Panc1 (cell line): ENCODE results near the gene CIAO1. TPM values are rescaled to one million over a fixed set of nuclear protein-coding genes. Genes with fewer than 3 reads are reported as not detected.

Experiments used
- ATAC-seq: fragments of 200-7000 bp; cut with Tn5 transposase; 2 replicates; pipeline ENCODE4 v1.9.1; 2020; ENCODE audit warnings: mild to moderate bottlenecking, moderate library complexity
- BruUV-seq: library from RNA; stranded (reverse); fragments of 400-500 nt; replicated peaks from 2 replicates; lab custom pipeline; 2021; lab: Mats Ljungman, UMichigan
- CTCF ChIA-PET: fragments of 300-600 bp; sonication (Branson Sonifier 250); formaldehyde crosslinking; loops from one replicate; lab custom pipeline; 2022; ENCODE audit warnings: antibody characterized with exemption; lab: Charles Lee
- POLR2A ChIA-PET: fragments of 300-600 bp; sonication (Branson Sonifier 250); formaldehyde crosslinking; loops from one replicate; lab custom pipeline; 2022; ENCODE audit warnings: antibody characterized with exemption; lab: Charles Lee
- DNase-seq: peaks from one replicate; pipeline ENCODE4 v3.0.0-alpha.2; 2010; ENCODE audit warnings: low read depth, low spot score
- H3K27ac ChIP-seq: 2 replicates; pipeline ENCODE4 v1.5.1; 2011; ENCODE audit warnings: mild to moderate bottlenecking, low read length, inconsistent platforms
- H3K27me3 ChIP-seq: fragments of 200-500 bp; sonication (Bioruptor generic); 2 replicates; pipeline ENCODE4 v1.6.0; 2014; ENCODE audit warnings: low read length, inconsistent platforms; ENCODE audit not compliant: control insufficient read depth, insufficient read depth
- H3K36me3 ChIP-seq: fragments of 200-500 bp; sonication (Bioruptor generic); 2 replicates; pipeline ENCODE4 v1.5.1; 2014; ENCODE audit warnings: inconsistent platforms, mild to moderate bottlenecking, low read length, moderate library complexity; ENCODE audit not compliant: control insufficient read depth, insufficient read depth
- H3K4me1 ChIP-seq: 2 replicates; pipeline ENCODE4 v1.5.1; 2011; ENCODE audit warnings: inconsistent platforms, mild to moderate bottlenecking, low read length, moderate library complexity; ENCODE audit not compliant: control insufficient read depth, insufficient read depth
- H3K4me3 ChIP-seq, 2 experiments: 2 replicates each; pipeline ENCODE4 v1.5.1; 2011 to 2012; ENCODE audit warnings: low read depth in 2 of 2, low read length in 2 of 2, mild to moderate bottlenecking in 2 of 2, inconsistent platforms in 1 of 2, moderate library complexity in 1 of 2
- H3K9me3 ChIP-seq: fragments of 200-500 bp; sonication (Bioruptor generic); 2 replicates; pipeline ENCODE4 v1.5.1; 2014; ENCODE audit warnings: low read depth, mild to moderate bottlenecking, inconsistent platforms, low read length, moderate library complexity; ENCODE audit not compliant: control insufficient read depth, insufficient read depth
- CTCF ChIP-seq: fragments of 450-650 bp; IDR thresholded peaks from 2 replicates; pipeline ENCODE4 v1.5.1; 2017; ENCODE audit warnings: mild to moderate bottlenecking
- POLR2AphosphoS5 ChIP-seq: IDR thresholded peaks from 2 replicates; pipeline ENCODE4 v1.6.1; 2012; ENCODE audit warnings: mild to moderate bottlenecking, low read depth, low read length, moderate library complexity
- REST ChIP-seq, 2 experiments: IDR thresholded peaks; 2 replicates each; pipeline ENCODE4 v1.6.1; 2011 to 2012; ENCODE audit warnings: low read depth in 2 of 2, control low read depth in 1 of 2, low read length in 1 of 2, mild to moderate bottlenecking in 1 of 2, moderate library complexity in 1 of 2; ENCODE audit not compliant: insufficient read depth in 1 of 2
- SIN3A ChIP-seq: IDR thresholded peaks from 2 replicates; pipeline ENCODE4 v1.6.1; 2012; ENCODE audit warnings: low read depth, mild to moderate bottlenecking, low read length, moderate library complexity, borderline replicate concordance; ENCODE audit not compliant: insufficient read depth
- TCF7L2 ChIP-seq: IDR thresholded peaks from 2 replicates; pipeline ENCODE4 v1.6.1; 2011; ENCODE audit warnings: mild to moderate bottlenecking, low read depth, low read length, inconsistent platforms
- in situ Hi-C: cut with HindIII; loops from 2 replicates; pipeline ENCODE4 v1.10.0; 2016; ENCODE audit warnings: low sequenced_read_pairs, low pct_unique_long_range_greater_than_20kb
- intact Hi-C: fragments of 100-400 bp; cut with micrococcal nuclease; formaldehyde crosslinking; loops from one replicate; pipeline ENCODE4 v1.10.0; 2022; ENCODE audit not compliant: unreplicated experiment
- total RNA-seq: library from RNA; stranded (reverse); gene quantifications from one replicate; pipeline ENCODE4 v1.2.1, GENCODE V29; 2021; ENCODE audit not compliant: unreplicated experiment

CIAO1 gene
- total RNA-seq, 1 experiment from 2014 or later, result 85.5 TPM

- ChIA-PET CTCF (interaction anchor here (0.6 to 0.7 kb wide), 2 partner anchors 11 to 16 kb away, joined by 3 to 4 read pairs; no protein-coding TSS in a partner anchor), POLR2A (no interaction called here)
- DNase-seq (no peak), ATAC-seq (peak; percentile 99)
- Histone ChIP-seq H3K9me3 (no peaks in the 10 kb centered on the region), H3K27ac (peak within 1 kb of the TSS; percentile 98), H3K4me3 (peak within 1 kb of the TSS; percentile 94 to 99), H3K27me3 (no peaks in the 10 kb centered on the region), H3K36me3 (peaks cover 43% of the 10 kb centered on the region), H3K4me1 (peaks cover 21% of the 10 kb centered on the region)
- TF ChIP-seq CTCF, result no peak
- peak; percentile 97 for TF ChIP-seq SIN3A
- 0 out of 4 replicates have a peak, but pooled peaks of 1 of the 2 experiments have one; percentile 11 for TF ChIP-seq REST (IDR thresholded peaks at IDR 0.05; ENCODE audit: insufficient read depth in 1 of 2, low read depth in 2 of 2, low read length in 1 of 2)
- TF ChIP-seq TCF7L2, result 0 out of 2 replicates have a peak, but pooled peaks have one; percentile 9
- peak; percentile 96 for TF ChIP-seq POLR2AphosphoS5
- BruUV-seq, result no TSS peak
- in situ Hi-C loops, result no loop called here
- intact Hi-C loops, result no loop called here
These were observed 39.3 kb downstream of the CIAO1 start, which contains the start of gene SNRNP200 for GRCh38 chr2:96305091-96305978. Gene SNRNP200, minus strand, starts transcription at chr2:96305546. Its CDS starts 109 bp downstream, at chr2:96305437.

DNA sequence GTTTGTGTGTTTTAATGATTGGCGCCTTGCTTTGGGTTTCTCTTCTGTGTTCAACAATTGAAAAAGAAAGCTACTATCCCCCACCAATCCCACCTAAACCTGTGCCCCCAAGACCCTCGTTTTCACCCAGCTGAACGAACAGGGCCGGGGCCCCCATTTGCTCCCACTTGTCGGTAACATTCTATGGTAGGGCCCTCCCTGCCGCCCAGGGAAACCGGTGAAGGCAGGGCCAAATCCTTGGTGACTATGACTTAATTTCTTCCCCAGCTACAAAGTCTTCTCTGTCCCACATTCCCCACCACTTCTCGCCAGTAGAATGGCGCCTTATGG is 39.9 kb downstream of the CIAO1 start:
- TF ChIP-seq SIN3A (no peak), TCF7L2 (no peak), CTCF (no peak), POLR2AphosphoS5 (no peak), REST (IDR thresholded peaks at IDR 0.05; ENCODE audit: insufficient read depth in 1 of 2, low read depth in 2 of 2, low read length in 1 of 2) (no peak)
- TSS peak; percentile 98 for BruUV-seq

More for the DNA sequence above, 39.9 kb downstream of the CIAO1 start:
- H3K4me3 ChIP-seq, result peak overlapping the region; percentile 94 to 99
- peaks cover 40% of the 10 kb centered on the region for H3K36me3 ChIP-seq
- H3K4me1 ChIP-seq, result peaks cover 21% of the 10 kb centered on the region
- CTCF ChIA-PET, result interaction anchor here (0.6 kb wide), 1 partner anchor 12 kb away, joined by 4 read pairs; no protein-coding TSS in a partner anchor
- POLR2A ChIA-PET, result no interaction called here
- in situ Hi-C loops, result no loop called here
- intact Hi-C loops, result no loop called here
- H3K27me3 ChIP-seq, result no peaks in the 10 kb centered on the region
- ATAC-seq, result 0 out of 2 replicates have a peak, but pooled peaks have one; percentile 4
- no peak for DNase-seq
- peak overlapping the region; percentile 98 for H3K27ac ChIP-seq
- no peaks in the 10 kb centered on the region for H3K9me3 ChIP-seq
